ENCODE data around the gene KCNQ1.

Gene KCNQ1

DNA sequence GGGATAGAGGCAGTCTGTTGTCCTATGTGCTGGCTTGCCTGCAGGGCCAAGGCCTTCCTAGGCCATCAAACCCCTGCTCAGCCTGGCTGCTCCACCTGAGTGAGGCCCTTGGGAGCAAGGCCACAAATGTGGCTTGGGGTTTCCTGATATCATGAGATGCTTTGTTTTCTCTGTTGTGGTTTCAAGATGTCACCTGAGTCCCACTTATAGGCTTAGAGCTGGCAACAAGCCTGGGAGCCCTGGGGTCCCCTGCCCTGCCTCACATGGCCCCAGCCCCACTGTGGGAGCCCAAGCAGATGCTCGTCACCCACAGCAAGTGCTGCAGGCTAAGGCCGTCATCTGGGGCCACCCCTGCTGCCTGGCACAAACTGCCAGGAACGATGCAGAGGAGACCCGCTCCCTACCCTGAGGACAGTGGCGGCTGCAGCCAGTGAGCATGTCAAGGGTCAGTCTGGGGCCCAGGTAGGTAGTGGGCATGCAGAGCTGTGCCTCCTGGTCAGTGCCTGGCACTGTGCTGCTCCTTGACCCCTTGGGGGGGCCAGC, 330.3 kb downstream of the KCNQ1 start:
- TF ChIP-seq CTCF (IDR thresholded peaks at IDR 0.05; ENCODE audit: low read depth, low read length), result no peak
- H3K4me3 ChIP-seq (ENCODE audit: low read depth, low read length), result no peak overlapping the region

- no peak for TF ChIP-seq CTCF (IDR thresholded peaks at IDR 0.05; ENCODE audit: low read depth, low read length)
- H3K4me3 ChIP-seq (ENCODE audit: low read depth, low read length), result no peak overlapping the region
These were observed 331.0 kb downstream of the KCNQ1 start for GRCh38 chr11:2775626-2776350.

DNA sequence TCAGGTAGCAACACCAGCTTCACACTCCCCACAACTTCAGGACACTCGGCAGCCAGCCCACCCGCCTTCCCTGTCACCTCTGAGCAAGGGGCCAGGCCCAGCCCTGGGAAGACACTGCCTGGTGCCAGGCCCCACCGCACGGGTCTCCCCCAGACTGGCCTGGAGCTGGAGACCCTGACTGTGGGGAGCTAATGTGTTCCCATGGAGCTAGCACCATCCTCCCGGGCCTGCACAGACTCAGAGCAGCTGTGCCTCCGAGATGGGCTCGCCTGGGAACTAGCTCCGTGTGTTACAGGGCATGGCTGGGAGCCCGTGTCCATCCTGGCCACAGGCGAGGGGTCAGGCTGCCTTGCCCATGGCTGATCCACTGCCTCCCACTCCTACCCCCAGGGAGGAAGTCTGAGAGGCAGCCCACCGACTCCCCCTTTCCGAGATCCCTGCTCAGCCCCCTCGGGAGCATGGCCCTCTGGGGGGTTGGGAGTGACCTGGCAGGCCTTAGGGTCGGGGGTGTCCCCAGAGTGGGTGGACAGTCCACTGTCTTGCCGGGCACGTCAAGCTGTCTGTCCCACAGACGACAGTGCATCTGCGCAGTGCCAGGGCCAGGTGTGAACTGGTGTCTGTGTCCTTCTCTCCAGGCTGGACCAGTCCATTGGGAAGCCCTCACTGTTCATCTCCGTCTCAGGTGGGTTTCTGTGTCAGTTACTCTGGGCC, 331.7 kb downstream of the KCNQ1 start:
- no peak overlapping the region for H3K4me3 ChIP-seq (ENCODE audit: low read depth, low read length)
- no peak for TF ChIP-seq CTCF (IDR thresholded peaks at IDR 0.05; ENCODE audit: low read depth, low read length)

DNA sequence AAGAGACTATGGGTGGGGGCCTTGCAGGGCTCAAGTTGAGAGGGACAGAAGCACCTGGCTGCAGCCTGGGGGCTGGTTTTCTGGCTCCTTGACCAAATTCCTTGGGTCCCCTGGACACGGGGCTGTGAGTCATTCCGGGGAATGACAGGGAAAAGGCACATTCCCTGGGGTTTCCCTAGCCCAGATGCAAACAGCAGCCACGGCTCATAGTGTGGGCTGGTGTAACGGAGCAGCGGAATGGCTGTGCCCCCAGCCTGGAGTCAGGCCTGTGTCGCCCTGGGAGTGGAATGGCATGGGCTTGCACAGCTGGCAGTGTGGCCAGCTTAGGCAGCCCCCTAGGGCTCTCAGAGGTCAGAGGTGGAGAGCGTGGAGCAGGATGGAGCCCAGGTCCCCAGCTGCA, 332.6 kb downstream of the KCNQ1 start:
- no peak for TF ChIP-seq CTCF (IDR thresholded peaks at IDR 0.05; ENCODE audit: low read depth, low read length)
- no peak overlapping the region for H3K4me3 ChIP-seq (ENCODE audit: low read depth, low read length)

GRCh38 chr11:2777871-2778629, 333.2 kb downstream of the KCNQ1 start:
- no peak for TF ChIP-seq CTCF (IDR thresholded peaks at IDR 0.05; ENCODE audit: low read depth, low read length)
- no peak overlapping the region for H3K4me3 ChIP-seq (ENCODE audit: low read depth, low read length)

- H3K4me3 ChIP-seq (ENCODE audit: low read depth, low read length), result no peak overlapping the region
- TF ChIP-seq CTCF (IDR thresholded peaks at IDR 0.05; ENCODE audit: low read depth, low read length), result no peak
These were observed 334.1 kb downstream of the KCNQ1 start for GRCh38 chr11:2778630-2779498.
